A549 (cell line): ENCODE results near the gene TMOD2. TPM values are rescaled to one million over a fixed set of nuclear protein-coding genes. Genes with fewer than 3 reads are reported as not detected.
A peak's percentile ranks its signal among the peaks of the same experiment; 100 is the strongest.

Experiments
- ATAC-seq, 2 experiments: fragments of 200-7000 bp in 1 of 2; fragments of >200 bp in 1 of 2; cut with Nextera tagmentation in 1 of 2; cut with Tn5 transposase in 1 of 2; 3 replicates each; pipeline versions ENCODE4 v1.8.0 to v1.9.1; 2018 to 2020; ENCODE audit warnings: mild to moderate bottlenecking in 1 of 2, moderate library complexity in 1 of 2
- CTCF ChIA-PET: fragments of 300-600 bp; sonication (Branson Sonifier 250); formaldehyde crosslinking; extraction: SDS; loops from one replicate; lab custom pipeline; 2021; ENCODE audit warnings: antibody characterized with exemption, inconsistent platforms; lab: Yijun Ruan, JAX
- POLR2A ChIA-PET: fragments of 350-600 bp; formaldehyde crosslinking; extraction: SDS; loops from one replicate; lab custom pipeline; 2021; ENCODE audit warnings: antibody characterized with exemption, inconsistent platforms; lab: Yijun Ruan, JAX
- DNase-seq, 2 experiments: peaks; one replicate each; pipeline versions ENCODE4 v3.0.0 to v3.0.0-alpha.2; 2011 to 2016; ENCODE audit warnings: low read depth in 1 of 2, low spot score in 1 of 2
- FAIRE-seq: peaks from 2 replicates; lab custom pipeline; 2011; peaks lifted over from hg19 to GRCh38; lab: Jason Lieb, UNC
- H3K27ac ChIP-seq, 2 experiments: fragments of >200 bp; sonication (Bioruptor Twin); formaldehyde crosslinking; 3 replicates each; pipeline ENCODE4 v1.5.1; 2016 to 2017
- H3K4me1 ChIP-seq: fragments of >200 bp; sonication (Bioruptor Twin); formaldehyde crosslinking; 3 replicates; pipeline ENCODE4 v1.6.1; 2016
- H3K4me2 ChIP-seq: fragments of >200 bp; sonication (Bioruptor Twin); formaldehyde crosslinking; 3 replicates; pipeline ENCODE4 v1.6.1; 2016
- H3K4me3 ChIP-seq: fragments of >200 bp; sonication (Bioruptor Twin); formaldehyde crosslinking; 3 replicates; pipeline ENCODE4 v1.5.1; 2016
- H3K9me3 ChIP-seq: fragments of >200 bp; sonication (Bioruptor Twin); formaldehyde crosslinking; 3 replicates; pipeline ENCODE4 v1.6.1; 2016
- CBX2 ChIP-seq: fragments of 200-600 bp; sonication (generic); IDR thresholded peaks from 2 replicates; pipeline ENCODE4 v1.6.1; 2016; ENCODE audit warnings: low read depth, mild to moderate bottlenecking, borderline replicate concordance
- CBX8 ChIP-seq: fragments of 200-600 bp; sonication (generic); IDR thresholded peaks from 2 replicates; pipeline ENCODE4 v1.6.1; 2016
- CEBPB ChIP-seq, 2 experiments: fragments of >200 bp in 1 of 2; sonication (Bioruptor Twin) in 1 of 2; formaldehyde crosslinking in 1 of 2; IDR thresholded peaks; 2 replicates each; pipeline ENCODE4 v1.6.1; 2012 to 2016
- CHD4 ChIP-seq: fragments of 200-600 bp; sonication (generic); IDR thresholded peaks from 2 replicates; pipeline ENCODE4 v1.6.1; 2016; ENCODE audit warnings: antibody characterized with exemption, mild to moderate bottlenecking, borderline replicate concordance
- CTCF ChIP-seq: fragments of >200 bp; sonication (Bioruptor Twin); formaldehyde crosslinking; IDR thresholded peaks from 3 replicates; pipeline ENCODE4 v1.5.1; 2016
- EHMT2 ChIP-seq: fragments of 200-600 bp; sonication (generic); IDR thresholded peaks from 2 replicates; pipeline ENCODE4 v1.6.1; 2016; ENCODE audit warnings: antibody characterized with exemption, low read depth, mild to moderate bottlenecking, moderate library complexity
- FOXS1 ChIP-seq: fragments of 250-450 bp; sonication (Bioruptor Pico); IDR thresholded peaks from 2 replicates; pipeline ENCODE4 v1.5.0; 2020; ENCODE audit warnings: mild to moderate bottlenecking, moderate library complexity
- HDAC2 ChIP-seq: fragments of 200-600 bp; sonication (generic); IDR thresholded peaks from 2 replicates; pipeline ENCODE4 v1.6.1; 2016
- HEYL ChIP-seq: fragments of 250-450 bp; sonication (Bioruptor Pico); IDR thresholded peaks from 2 replicates; pipeline ENCODE4 v1.8.0; 2021; ENCODE audit warnings: mild to moderate bottlenecking, moderate library complexity
- HMGXB4 ChIP-seq: fragments of 250-450 bp; sonication (Bioruptor Pico); IDR thresholded peaks from 2 replicates; pipeline ENCODE4 v1.5.0; 2021; ENCODE audit warnings: mild to moderate bottlenecking, moderate library complexity, borderline replicate concordance
- JUN ChIP-seq, 2 experiments: fragments of >200 bp; sonication (Bioruptor Twin); formaldehyde crosslinking; IDR thresholded peaks; 2 replicates in 1 of 2; 3 replicates in 1 of 2; pipeline ENCODE4 v1.6.1; 2016 to 2017
- KDM1A ChIP-seq: fragments of 200-600 bp; sonication (generic); IDR thresholded peaks from 2 replicates; pipeline ENCODE4 v1.6.1; 2016; ENCODE audit warnings: low read depth, mild to moderate bottlenecking
- MAFK ChIP-seq: fragments of 450-650 bp; IDR thresholded peaks from 2 replicates; pipeline ENCODE4 v1.6.1; 2014; ENCODE audit not compliant: partially characterized antibody
- NFE2L2 ChIP-seq: fragments of 150-350 bp; conservative IDR thresholded peaks from 2 replicates; pipeline ENCODE4 v1.6.1; 2014; ENCODE audit warnings: low read length
- RFX5 ChIP-seq: fragments of 450-650 bp; IDR thresholded peaks from 2 replicates; pipeline ENCODE4 v1.7.1; 2014; ENCODE audit warnings: antibody characterized with exemption, mild to moderate bottlenecking, moderate library complexity
- RNF2 ChIP-seq: fragments of 200-600 bp; sonication (generic); IDR thresholded peaks from 2 replicates; pipeline ENCODE4 v1.6.1; 2016; ENCODE audit warnings: low read depth, mild to moderate bottlenecking, antibody characterized with exemption, moderate library complexity, borderline replicate concordance
- SREBF2 ChIP-seq: fragments of 450-650 bp; IDR thresholded peaks from 2 replicates; pipeline ENCODE4 v1.6.1; 2014; ENCODE audit warnings: mild to moderate bottlenecking, moderate library complexity
- TFCP2L1 ChIP-seq: fragments of 250-450 bp; sonication (Bioruptor Pico); IDR thresholded peaks from 2 replicates; pipeline ENCODE4 v1.5.0; 2021; ENCODE audit warnings: mild to moderate bottlenecking
- TP53 ChIP-seq: fragments of 250-450 bp; sonication (Bioruptor Pico); IDR thresholded peaks from 2 replicates; pipeline ENCODE4 v1.5.0; 2021; ENCODE audit warnings: mild to moderate bottlenecking, moderate library complexity
- USF2 ChIP-seq: fragments of 450-650 bp; IDR thresholded peaks from 2 replicates; pipeline ENCODE4 v1.6.1; 2014; ENCODE audit warnings: antibody characterized with exemption
- WGBS: methylation state at CpG from one replicate; pipeline ENCODE4 v1.1.6; 2017; ENCODE audit errors: missing lambda C conversion rate; 5-methylcytosine and 5-hydroxymethylcytosine counted together
- polyA plus RNA-seq, 4 experiments: library from polyadenylated mRNA; depleted of rRNA in 3 of 4; stranded (reverse); fragments of >200 nt; fragmentation: RNase III in 1 of 4; extraction: RNeasy Plus Mini Kit Qiagen cat#74134 plus additional on column Dnase treatment in 1 of 4; gene quantifications; 2 replicates in 3 of 4; 3 replicates in 1 of 4; pipeline ENCODE4 v1.2.3, GENCODE V29; 2011 to 2017
- TF ChIP-seq, protein P1 (sequence below): IDR thresholded peaks from 2 replicates; pipeline ENCODE4 v1.6.1; 2012; ENCODE audit warnings: low read depth, borderline replicate concordance

The TMOD2 gene
- polyA plus RNA-seq, 2 of the 4 experiments (the other 2 are of a cell fraction) = 2.1 to 2.5 TPM

DNA sequence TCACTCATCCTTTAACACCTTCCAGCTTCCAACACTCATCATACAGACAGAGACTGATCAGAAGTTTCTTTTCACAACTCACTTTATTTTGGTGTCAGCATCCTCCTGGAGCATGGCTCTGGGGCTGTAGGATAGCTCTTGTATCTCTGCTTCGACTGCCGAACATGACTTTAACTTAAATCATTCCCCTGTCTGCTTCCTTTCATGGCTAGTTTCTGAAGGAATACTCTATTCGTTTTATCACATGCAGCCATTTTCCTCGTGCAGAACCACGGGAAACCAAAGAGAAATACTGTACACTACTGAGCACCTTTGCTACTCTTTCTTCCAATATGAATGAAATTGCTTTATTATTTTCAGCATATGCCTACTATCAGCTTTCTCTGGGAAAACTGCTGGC, 2.1 kb upstream of the TMOD2 start:
- Histone ChIP-seq H3K4me1 (peaks cover 3% of the 10 kb centered on the region; the same call in 1 of the 3 replicates), H3K4me3 (no peak overlapping the region), H3K4me2 (no peak overlapping the region), H3K9me3 (no peaks in the 10 kb centered on the region), H3K27ac (no peak overlapping the region)
- CTCF ChIA-PET = interaction anchor here (3.6 to 16.6 kb wide), 2 partner anchors 8 to 24 kb away, joined by 9 to 193 read pairs; no protein-coding TSS in a partner anchor
- 41% methylated on average over 5 of the region's 5 CpGs for WGBS
- ATAC-seq (no peak), FAIRE-seq (no peak), DNase-seq (no peak)
- TF ChIP-seq RNF2 = peak; percentile 92; the same call in 1 of the 2 replicates
- TF ChIP-seq CBX8 = peak; percentile 85; the same call in 1 of the 2 replicates
- no peak for TF ChIP-seq KDM1A
- no peak for TF ChIP-seq TFCP2L1 (CRISPR knock-in tag)
- POLR2A ChIA-PET = interaction anchor here (0.7 kb wide), 1 partner anchor 9 kb away, joined by 3 read pairs; no protein-coding TSS in a partner anchor

GRCh38 chr15:51750186-51750585, 1.2 kb upstream of the TMOD2 start:
- Histone ChIP-seq H3K4me1 (peaks cover 3% of the 10 kb centered on the region; the same call in 1 of the 3 replicates), H3K9me3 (no peaks in the 10 kb centered on the region), H3K27ac (no peak overlapping the region), H3K4me3 (no peak overlapping the region), H3K4me2 (no peak overlapping the region)
- TF ChIP-seq TP53 (CRISPR knock-in tag) (no peak), CTCF (no peak), HDAC2 (no peak), MAFK (no peak), KDM1A (no peak), HEYL (CRISPR knock-in tag) (no peak), CBX2 (no peak), CHD4 (no peak), SREBF2 (no peak), FOXS1 (CRISPR knock-in tag) (no peak), RFX5 (no peak), JUN (IDR thresholded peaks at IDR 0.05) (no peak), USF2 (no peak), HMGXB4 (CRISPR knock-in tag) (no peak), NFE2L2 (no peak), CBX8 (no peak), EHMT2 (no peak), CEBPB (IDR thresholded peaks at IDR 0.05) (no peak)
- TF ChIP-seq, protein P1, sequence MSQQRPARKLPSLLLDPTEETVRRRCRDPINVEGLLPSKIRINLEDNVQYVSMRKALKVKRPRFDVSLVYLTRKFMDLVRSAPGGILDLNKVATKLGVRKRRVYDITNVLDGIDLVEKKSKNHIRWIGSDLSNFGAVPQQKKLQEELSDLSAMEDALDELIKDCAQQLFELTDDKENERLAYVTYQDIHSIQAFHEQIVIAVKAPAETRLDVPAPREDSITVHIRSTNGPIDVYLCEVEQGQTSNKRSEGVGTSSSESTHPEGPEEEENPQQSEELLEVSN = no peak
- 35% methylated on average over 4 of the region's 4 CpGs for WGBS
- FAIRE-seq = no peak
- POLR2A ChIA-PET = no interaction called here
- CTCF ChIA-PET = interaction anchor here (16.6 kb wide), 1 partner anchor 23 kb away, joined by 193 read pairs; no protein-coding TSS in a partner anchor
- no peak for ATAC-seq
- DNase-seq = no peak
